Mucosa of descending colon (tissue), 3 donors: ENCODE results near the gene UVRAG. TPM values are rescaled to one million over a fixed set of nuclear protein-coding genes. Genes with fewer than 3 reads are reported as not detected.

ENCODE experiments used
- ATAC-seq: fragments of 200-7000 bp; cut with Tn5 transposase; one replicate; pipeline ENCODE4 v1.9.1; 2020; ENCODE audit warnings: mild to moderate bottlenecking, moderate library complexity
- DNase-seq, 3 donors: peaks; one replicate each; pipeline ENCODE4 v3.0.0-alpha.2; 2020
- H3K36me3 ChIP-seq: fragments of 200-600 bp; one replicate; pipeline ENCODE4 v1.8.0; 2021; ENCODE audit warnings: low read depth, mild to moderate bottlenecking
- H3K4me1 ChIP-seq: fragments of 200-600 bp; one replicate; pipeline ENCODE4 v1.8.0; 2021; ENCODE audit warnings: low read depth, mild to moderate bottlenecking
- H3K4me3 ChIP-seq: fragments of 200-600 bp; one replicate; pipeline ENCODE4 v1.8.0; 2021; ENCODE audit warnings: mild to moderate bottlenecking
- H3K9me3 ChIP-seq: fragments of 200-600 bp; one replicate; pipeline ENCODE4 v1.8.0; 2021; ENCODE audit warnings: mild to moderate bottlenecking
- intact Hi-C, 2 donors: fragments of 100-400 bp; cut with DNase I in 1 of 2; cut with micrococcal nuclease in 1 of 2; formaldehyde crosslinking; loops; one replicate each; pipeline versions ENCODE4 v1.11.0 to v1.11.1; 2022; cut with DNase I, micrococcal nuclease
- total RNA-seq, 3 donors: library from RNA; stranded (reverse); fragmentation: NEBNext Ultra II Directional in 2 of 3; extraction: Animal tissue kit (Norgen Biotek cat#: 25700) in 2 of 3; gene quantifications; one replicate each; pipeline versions ENCODE4 v1.2.1 to v1.2.4, GENCODE V29; 2021 to 2023
- TF ChIP-seq, protein P1 (sequence below): fragments of 200-600 bp; IDR thresholded peaks from one replicate; pipeline ENCODE4 v1.8.0; 2022; ENCODE audit warnings: antibody characterized with exemption, mild to moderate bottlenecking
- donor health status: DM: no; HTN: no; CAD: no; lungs with moderate emphysema.
- donor health status: DM: no; HTN: no; CAD: no.
- donor health status: DM: no; HTN: yes; CAD: no.

UVRAG gene
- total RNA-seq, 3 donors from 2014 or later = 14.9 to 37.1 (median 16.9) TPM

DNA sequence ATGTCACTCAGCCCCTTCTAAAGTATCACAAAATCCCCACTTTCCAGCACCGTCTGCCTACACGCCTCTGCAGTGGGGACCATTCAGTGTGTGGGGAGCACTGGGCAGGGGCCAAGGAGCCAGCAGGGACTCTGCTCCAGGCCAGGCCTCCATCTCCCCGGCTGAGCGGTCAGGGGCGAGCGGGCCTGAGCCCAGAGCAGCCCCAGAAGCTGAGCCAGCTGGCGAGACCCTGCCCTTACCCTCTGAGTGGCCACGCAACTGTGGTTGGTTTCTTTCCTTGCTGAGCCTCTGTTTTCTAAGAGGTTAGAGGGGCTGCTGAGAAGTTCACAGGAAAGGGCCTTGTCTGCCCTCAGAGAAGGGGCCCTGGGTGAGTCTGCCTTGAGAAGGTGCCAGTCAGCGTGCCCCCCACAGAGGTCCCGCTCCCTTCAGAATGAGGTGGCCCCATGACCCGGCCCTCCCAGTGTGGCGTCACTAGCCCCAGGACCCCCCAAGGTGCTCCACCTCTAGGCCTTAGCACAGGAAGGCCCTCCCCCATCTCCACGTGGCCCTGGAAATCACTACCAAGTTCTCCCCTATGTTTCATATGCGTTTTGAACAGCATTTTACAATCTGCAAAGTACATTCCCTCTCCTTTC, 344.4 kb downstream of the UVRAG start:
- DNase-seq = peak in 1 of 3 donors; percentile 26
- TF ChIP-seq, protein P1, sequence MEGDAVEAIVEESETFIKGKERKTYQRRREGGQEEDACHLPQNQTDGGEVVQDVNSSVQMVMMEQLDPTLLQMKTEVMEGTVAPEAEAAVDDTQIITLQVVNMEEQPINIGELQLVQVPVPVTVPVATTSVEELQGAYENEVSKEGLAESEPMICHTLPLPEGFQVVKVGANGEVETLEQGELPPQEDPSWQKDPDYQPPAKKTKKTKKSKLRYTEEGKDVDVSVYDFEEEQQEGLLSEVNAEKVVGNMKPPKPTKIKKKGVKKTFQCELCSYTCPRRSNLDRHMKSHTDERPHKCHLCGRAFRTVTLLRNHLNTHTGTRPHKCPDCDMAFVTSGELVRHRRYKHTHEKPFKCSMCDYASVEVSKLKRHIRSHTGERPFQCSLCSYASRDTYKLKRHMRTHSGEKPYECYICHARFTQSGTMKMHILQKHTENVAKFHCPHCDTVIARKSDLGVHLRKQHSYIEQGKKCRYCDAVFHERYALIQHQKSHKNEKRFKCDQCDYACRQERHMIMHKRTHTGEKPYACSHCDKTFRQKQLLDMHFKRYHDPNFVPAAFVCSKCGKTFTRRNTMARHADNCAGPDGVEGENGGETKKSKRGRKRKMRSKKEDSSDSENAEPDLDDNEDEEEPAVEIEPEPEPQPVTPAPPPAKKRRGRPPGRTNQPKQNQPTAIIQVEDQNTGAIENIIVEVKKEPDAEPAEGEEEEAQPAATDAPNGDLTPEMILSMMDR = no peak
- H3K9me3 ChIP-seq = no peaks in the 10 kb centered on the region
- no peak for ATAC-seq
- intact Hi-C loops = no loop called here
- no peaks in the 10 kb centered on the region for H3K36me3 ChIP-seq
- no peaks in the 10 kb centered on the region for H3K4me1 ChIP-seq
- no peak overlapping the region for H3K4me3 ChIP-seq

DNA sequence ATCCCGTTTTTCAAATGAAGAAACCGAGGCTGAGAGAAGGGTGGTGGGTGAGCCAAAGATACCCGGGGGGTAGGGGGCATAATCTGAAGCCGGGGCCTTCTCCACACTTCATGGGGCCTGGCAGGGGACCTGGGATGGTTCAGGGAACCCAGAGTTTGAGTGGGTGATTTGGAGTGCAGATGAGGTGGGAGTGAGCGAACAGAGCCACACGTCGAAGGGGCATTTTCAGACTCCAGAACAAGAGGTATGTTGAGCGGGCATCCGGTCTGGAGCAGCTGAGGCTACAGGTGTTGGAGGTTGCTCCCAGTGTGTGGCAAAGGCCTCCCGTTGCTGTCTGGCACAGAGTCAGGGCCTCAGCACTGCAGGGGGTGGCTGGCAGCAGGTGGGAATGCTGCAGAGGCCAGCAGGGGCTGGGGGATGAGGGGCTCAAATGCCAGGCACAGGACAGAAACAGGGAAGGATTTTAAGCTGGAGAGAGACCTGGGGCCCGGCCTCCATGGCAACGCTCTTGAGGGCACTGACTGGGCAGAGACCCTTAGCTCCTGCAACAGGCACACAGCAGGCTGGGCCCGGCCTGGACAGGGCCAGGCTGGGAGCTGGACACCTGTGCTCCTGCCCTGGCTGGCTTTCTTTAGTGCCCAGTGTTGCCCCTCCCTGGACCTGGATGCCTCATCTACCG, 345.1 kb downstream of the UVRAG start:
- Histone ChIP-seq H3K36me3 (no peaks in the 10 kb centered on the region), H3K9me3 (no peaks in the 10 kb centered on the region), H3K4me3 (no peak overlapping the region), H3K4me1 (no peaks in the 10 kb centered on the region)
- TF ChIP-seq, protein P1 = no peak
- ATAC-seq (no peak), DNase-seq (peak in 1 of 3 donors; percentile 24)
- intact Hi-C loops = no loop called here

DNA sequence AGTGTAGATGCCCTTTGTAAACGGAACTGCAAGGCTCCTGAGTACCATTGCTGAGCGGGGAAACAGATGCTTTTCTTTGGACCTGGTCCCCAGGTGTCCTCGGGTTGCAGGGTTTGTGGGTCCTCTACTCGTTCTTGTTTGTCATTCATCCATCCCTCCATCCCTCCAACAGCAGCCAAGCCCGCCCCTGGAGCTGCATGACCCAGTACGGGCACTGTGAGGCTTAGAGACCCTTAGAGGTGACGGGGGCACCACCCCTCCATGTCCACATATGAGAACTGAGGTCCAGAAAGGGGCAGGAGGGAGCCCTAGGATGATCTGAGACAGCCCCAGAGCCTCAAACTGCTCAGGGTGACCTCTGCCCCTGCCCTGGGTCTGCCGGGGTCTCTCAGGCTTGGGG, 345.8 kb downstream of the UVRAG start:
- TF ChIP-seq, protein P1 = no peak
- Histone ChIP-seq H3K9me3 (no peaks in the 10 kb centered on the region), H3K4me1 (no peaks in the 10 kb centered on the region), H3K4me3 (no peak overlapping the region), H3K36me3 (no peaks in the 10 kb centered on the region)
- intact Hi-C loops = no loop called here
- DNase-seq = no peak
- ATAC-seq = no peak

DNA sequence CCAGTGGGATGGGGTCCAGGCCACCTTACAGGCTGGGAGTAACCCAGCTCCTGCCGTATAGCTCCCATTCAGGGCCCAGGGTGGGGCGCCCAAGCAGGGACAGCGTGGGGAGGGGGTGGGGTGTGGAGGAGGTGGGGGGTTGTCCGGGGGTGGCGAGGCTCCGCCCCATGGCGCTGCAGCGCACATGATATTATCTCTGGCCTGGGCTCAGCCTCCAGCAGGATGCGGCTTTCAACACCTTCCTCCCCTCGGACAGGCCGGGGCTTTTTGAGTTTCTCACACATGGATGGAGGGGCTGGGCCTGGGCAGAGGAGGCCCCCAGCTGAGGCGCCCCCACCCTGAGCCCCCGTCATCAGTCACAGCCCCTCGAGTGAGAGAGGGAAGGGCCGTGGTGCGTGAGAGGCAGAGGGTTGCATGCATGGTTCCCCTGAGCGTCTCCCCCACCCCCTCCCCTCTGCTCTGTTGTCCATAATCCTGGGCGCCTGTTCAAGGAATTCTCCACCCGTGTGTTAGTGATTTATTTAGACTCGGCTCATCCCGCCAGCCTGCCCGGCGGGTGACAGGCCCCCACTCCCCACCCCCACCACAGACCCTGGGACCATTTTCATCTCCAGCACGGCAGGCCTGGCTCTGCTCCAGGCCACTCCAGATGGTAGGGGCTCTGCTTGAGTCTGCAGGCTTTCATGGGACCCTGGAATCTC, 346.4 kb downstream of the UVRAG start:
- TF ChIP-seq, protein P1 = no peak
- ATAC-seq (no peak), DNase-seq (peak in 1 of 3 donors; percentile 39)
- intact Hi-C loops = no loop called here
- Histone ChIP-seq H3K9me3 (no peaks in the 10 kb centered on the region), H3K36me3 (no peaks in the 10 kb centered on the region), H3K4me3 (no peak overlapping the region), H3K4me1 (no peaks in the 10 kb centered on the region)

DNA sequence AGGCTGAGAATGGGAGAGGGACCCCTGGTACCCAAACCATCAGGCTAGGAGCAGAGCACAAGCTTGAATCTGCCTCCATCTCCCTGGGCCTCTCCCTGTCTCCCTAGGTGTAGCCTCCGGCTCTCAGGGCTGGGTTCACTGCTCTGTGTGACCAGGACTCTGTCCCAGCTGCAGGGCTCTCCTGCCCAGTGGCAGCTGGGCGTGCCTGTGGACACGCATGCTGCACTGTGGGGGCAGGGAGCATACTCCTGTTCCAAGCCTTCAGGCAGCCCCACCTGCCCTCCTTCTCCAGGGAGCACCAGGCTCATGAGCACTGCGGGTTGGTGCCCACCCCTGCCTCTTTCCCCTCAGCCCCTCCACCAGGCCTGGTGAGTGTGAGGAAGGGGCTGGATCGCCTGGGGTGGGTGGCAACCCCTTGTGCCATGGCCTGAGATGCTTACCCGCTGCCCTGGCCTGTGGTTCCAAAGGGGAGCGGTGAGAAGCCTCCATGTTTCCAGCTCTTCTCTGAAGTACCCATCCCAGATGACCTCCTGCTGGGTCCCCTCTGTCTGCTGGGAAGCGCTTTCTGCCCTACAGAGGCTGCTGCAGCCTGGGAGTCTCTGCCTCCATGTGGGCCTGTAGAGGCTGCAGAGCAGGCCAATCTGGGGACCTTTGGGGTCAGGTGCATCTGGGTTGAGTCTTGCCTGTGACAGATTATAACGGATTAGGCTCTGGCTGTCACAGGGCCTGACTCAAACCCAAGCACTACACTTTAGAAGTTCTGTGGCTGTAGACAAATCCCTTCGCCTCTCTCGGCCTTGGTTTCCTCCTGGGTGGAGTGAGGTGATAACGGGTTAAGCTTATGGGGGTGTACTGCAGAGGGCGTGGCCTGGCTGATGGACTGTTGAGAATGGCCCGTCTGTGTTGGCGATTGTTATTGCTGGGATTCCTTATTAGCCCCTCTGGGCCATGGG, 347.6 kb downstream of the UVRAG start:
- peak; percentile 84 for ATAC-seq
- intact Hi-C loops = no loop called here
- no peak overlapping the region for H3K4me3 ChIP-seq
- no peaks in the 10 kb centered on the region for H3K9me3 ChIP-seq
- DNase-seq = peak in 2 of 3 donors; percentile 29 to 38
- TF ChIP-seq, protein P1 = no peak
- H3K36me3 ChIP-seq = no peaks in the 10 kb centered on the region
- no peaks in the 10 kb centered on the region for H3K4me1 ChIP-seq
